Breast epithelium (tissue), 4 donors: ENCODE data around the gene PICALM. TPM values are rescaled to one million over a fixed set of nuclear protein-coding genes. Genes with fewer than 3 reads are reported as not detected.
A peak's percentile ranks its signal among the peaks of the same experiment; 100 is the strongest.

ENCODE experiments used
- DNase-seq, 2 donors: peaks; one replicate each; pipeline ENCODE4 v3.0.0-alpha.2; 2019; ENCODE audit warnings: low spot score in 2 of 2
- H3K27ac ChIP-seq, 2 donors: fragments of 200-600 bp; sonication (generic) in 1 of 2; one replicate each; pipeline ENCODE4 v1.5.1; 2016 to 2019; ENCODE audit warnings: mild to moderate bottlenecking in 1 of 2
- H3K27me3 ChIP-seq, 2 donors: fragments of 200-600 bp; sonication (generic) in 1 of 2; one replicate each; pipeline versions ENCODE4 v1.5.1 to v1.6.0; 2017 to 2019; ENCODE audit warnings: control low read depth in 1 of 2, mild to moderate bottlenecking in 1 of 2
- H3K36me3 ChIP-seq: fragments of 200-600 bp; one replicate; pipeline ENCODE4 v1.5.1; 2019
- H3K4me1 ChIP-seq, 2 donors: fragments of 200-600 bp; sonication (generic); one replicate each; pipeline ENCODE4 v1.5.1; 2016 to 2019; ENCODE audit warnings: control low read depth in 1 of 2
- H3K4me3 ChIP-seq, 3 donors: fragments of 200-600 bp; sonication (generic); 1 replicate in 2 of 3; 2 replicates in 1 of 3; pipeline ENCODE4 v1.5.1; 2016 to 2019; ENCODE audit warnings: mild to moderate bottlenecking in 3 of 3, moderate library complexity in 2 of 3
- H3K9me3 ChIP-seq, 2 donors: fragments of 200-600 bp; sonication (generic) in 1 of 2; one replicate each; pipeline ENCODE4 v1.5.1; 2016 to 2019; ENCODE audit warnings: control low read depth in 1 of 2
- POLR2A ChIP-seq: fragments of 450-650 bp; IDR thresholded peaks from one replicate; pipeline ENCODE4 v1.6.1; 2016; ENCODE audit warnings: antibody characterized with exemption, mild to moderate bottlenecking, moderate library complexity
- POLR2AphosphoS5 ChIP-seq, 3 donors: sonication (generic); formaldehyde crosslinking; IDR thresholded peaks; one replicate each; pipeline ENCODE4 v1.6.1; 2017; ENCODE audit warnings: antibody characterized with exemption in 3 of 3
- intact Hi-C: fragments of 100-400 bp; cut with DNase I; formaldehyde crosslinking; loops from one replicate; pipeline ENCODE4 v1.15.1; 2023; ENCODE audit warnings: low total_unique reads
- total RNA-seq, 3 donors: library from RNA; depleted of rRNA; stranded (reverse); fragments of >200 nt; gene quantifications; one replicate each; pipeline ENCODE4 v1.1.0, GENCODE V29; 2016
- TF ChIP-seq, protein P1 (sequence below), 3 donors: fragments of 450-650 bp; IDR thresholded peaks; one replicate each; pipeline ENCODE4 v1.5.1; 2016 to 2017; ENCODE audit warnings: antibody characterized with exemption in 3 of 3, mild to moderate bottlenecking in 3 of 3, moderate library complexity in 3 of 3

Gene PICALM
- total RNA-seq, 3 donors from 2014 or later: 327 to 336 (median 328) TPM

GRCh38 chr11:85988780-85989179 is 80.1 kb downstream of the PICALM start:
- no peak overlapping the region for H3K27ac ChIP-seq
- H3K36me3 ChIP-seq: no peaks in the 10 kb centered on the region
- no peak overlapping the region for H3K4me3 ChIP-seq
- no peaks in the 10 kb centered on the region for H3K9me3 ChIP-seq
- intact Hi-C loops: no loop called here
- H3K27me3 ChIP-seq: no peaks in the 10 kb centered on the region
- no peaks in the 10 kb centered on the region for H3K4me1 ChIP-seq
- DNase-seq: no peak
- TF ChIP-seq POLR2A: no peak
- TF ChIP-seq POLR2AphosphoS5 (IDR thresholded peaks at IDR 0.05): no peak
- TF ChIP-seq, protein P1, sequence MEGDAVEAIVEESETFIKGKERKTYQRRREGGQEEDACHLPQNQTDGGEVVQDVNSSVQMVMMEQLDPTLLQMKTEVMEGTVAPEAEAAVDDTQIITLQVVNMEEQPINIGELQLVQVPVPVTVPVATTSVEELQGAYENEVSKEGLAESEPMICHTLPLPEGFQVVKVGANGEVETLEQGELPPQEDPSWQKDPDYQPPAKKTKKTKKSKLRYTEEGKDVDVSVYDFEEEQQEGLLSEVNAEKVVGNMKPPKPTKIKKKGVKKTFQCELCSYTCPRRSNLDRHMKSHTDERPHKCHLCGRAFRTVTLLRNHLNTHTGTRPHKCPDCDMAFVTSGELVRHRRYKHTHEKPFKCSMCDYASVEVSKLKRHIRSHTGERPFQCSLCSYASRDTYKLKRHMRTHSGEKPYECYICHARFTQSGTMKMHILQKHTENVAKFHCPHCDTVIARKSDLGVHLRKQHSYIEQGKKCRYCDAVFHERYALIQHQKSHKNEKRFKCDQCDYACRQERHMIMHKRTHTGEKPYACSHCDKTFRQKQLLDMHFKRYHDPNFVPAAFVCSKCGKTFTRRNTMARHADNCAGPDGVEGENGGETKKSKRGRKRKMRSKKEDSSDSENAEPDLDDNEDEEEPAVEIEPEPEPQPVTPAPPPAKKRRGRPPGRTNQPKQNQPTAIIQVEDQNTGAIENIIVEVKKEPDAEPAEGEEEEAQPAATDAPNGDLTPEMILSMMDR (IDR thresholded peaks at IDR 0.05): no peak

GRCh38 chr11:85977751-85978160 is 91.1 kb downstream of the PICALM start:
- Histone ChIP-seq H3K27ac (no peak overlapping the region), H3K9me3 (no peaks in the 10 kb centered on the region), H3K4me1 (no peaks in the 10 kb centered on the region), H3K36me3 (no peaks in the 10 kb centered on the region), H3K27me3 (no peaks in the 10 kb centered on the region), H3K4me3 (no peak overlapping the region)
- intact Hi-C loops: no loop called here
- DNase-seq: no peak
- no peak for TF ChIP-seq POLR2A
- no peak for TF ChIP-seq POLR2AphosphoS5 (IDR thresholded peaks at IDR 0.05)
- TF ChIP-seq, protein P1 (IDR thresholded peaks at IDR 0.05): no peak

DNA sequence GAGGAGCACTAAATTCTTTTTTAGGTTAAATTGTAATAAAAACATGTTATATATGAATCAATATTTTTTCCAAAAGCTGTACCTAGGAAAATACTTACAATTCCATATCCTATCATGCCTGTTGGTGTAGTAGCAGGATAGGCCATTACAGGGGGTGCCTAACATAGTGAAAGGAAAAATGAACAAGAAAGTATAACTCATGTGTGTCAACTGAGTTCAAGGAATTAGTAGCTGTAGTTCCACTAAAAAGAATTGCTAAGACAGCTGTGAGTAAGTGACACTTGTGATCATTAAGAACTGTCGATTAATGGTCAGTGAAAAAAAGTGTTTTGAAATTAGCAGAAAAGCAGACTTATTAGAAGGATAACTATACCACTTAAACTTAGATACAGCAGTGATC is 92.4 kb downstream of the PICALM start:
- intact Hi-C loops: no loop called here
- TF ChIP-seq POLR2AphosphoS5 (IDR thresholded peaks at IDR 0.05) (no peak), POLR2A (no peak)
- TF ChIP-seq, protein P1 (IDR thresholded peaks at IDR 0.05): no peak
- H3K4me3 ChIP-seq: no peak overlapping the region
- H3K27me3 ChIP-seq: no peaks in the 10 kb centered on the region
- no peak overlapping the region for H3K27ac ChIP-seq
- no peaks in the 10 kb centered on the region for H3K9me3 ChIP-seq
- DNase-seq: no peak
- H3K4me1 ChIP-seq: no peaks in the 10 kb centered on the region
- H3K36me3 ChIP-seq: peaks cover 5% of the 10 kb centered on the region

DNA sequence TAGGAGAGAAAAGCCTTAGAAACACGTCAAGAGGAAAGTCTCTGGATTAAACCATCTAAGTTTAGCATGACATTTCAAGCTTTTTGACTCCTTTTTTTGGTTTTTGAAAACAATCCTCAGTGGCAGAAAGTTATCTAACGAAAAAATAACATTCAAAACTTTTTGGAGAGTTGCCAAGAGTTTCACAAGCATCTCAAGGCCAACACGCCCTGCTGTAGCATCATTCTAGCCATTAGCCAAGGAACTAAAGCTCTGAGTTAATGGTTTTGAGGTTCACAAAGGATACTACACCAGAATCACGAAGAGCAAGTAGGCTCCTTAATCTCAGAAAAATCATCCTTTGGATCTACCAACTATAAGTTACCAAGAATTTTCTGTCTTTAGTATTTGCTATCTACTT is 94.8 kb downstream of the PICALM start:
- Histone ChIP-seq H3K27me3 (no peaks in the 10 kb centered on the region), H3K9me3 (no peaks in the 10 kb centered on the region), H3K36me3 (peaks cover 5% of the 10 kb centered on the region), H3K4me1 (no peaks in the 10 kb centered on the region), H3K27ac (peak overlapping the region in 1 of 2 donors; percentile 22), H3K4me3 (no peak overlapping the region)
- no peak for DNase-seq
- TF ChIP-seq POLR2AphosphoS5 (IDR thresholded peaks at IDR 0.05) (no peak), POLR2A (no peak)
- TF ChIP-seq, protein P1 (IDR thresholded peaks at IDR 0.05): no peak
- intact Hi-C loops: no loop called here

GRCh38 chr11:85970593-85970992 is 98.3 kb downstream of the PICALM start:
- H3K9me3 ChIP-seq: no peaks in the 10 kb centered on the region
- peaks cover 5% of the 10 kb centered on the region for H3K36me3 ChIP-seq
- no peak for DNase-seq
- TF ChIP-seq, protein P1 (IDR thresholded peaks at IDR 0.05): no peak
- TF ChIP-seq POLR2AphosphoS5 (IDR thresholded peaks at IDR 0.05) (no peak), POLR2A (no peak)
- H3K4me1 ChIP-seq: no peaks in the 10 kb centered on the region
- intact Hi-C loops: no loop called here
- H3K27ac ChIP-seq: peak overlapping the region; percentile 1 to 29
- H3K27me3 ChIP-seq: no peaks in the 10 kb centered on the region
- no peak overlapping the region for H3K4me3 ChIP-seq
